ENCODE results near the gene CPSF4.

Gene CPSF4

GRCh38 chr7:99438573-99439480, at the start of gene CPSF4, which contains the start of gene PTCD1:
Gene CPSF4 (plus strand): TSS chr7:99438943. CDS start chr7:99439083, 140 bp downstream.
Gene PTCD1 (minus strand): TSS chr7:99438798. CDS start chr7:99435242, 3,556 bp downstream.
- DNase-seq (ENCODE audit: low read depth in 1 of 2, low spot score in 1 of 2) = peak; percentile 84 to 90

- DNase-seq (ENCODE audit: low read depth in 1 of 2, low spot score in 1 of 2) = no peak
Observed at GRCh38 chr7:99389772-99390171, 49.0 kb upstream of the CPSF4 start.

GRCh38 chr7:99390941-99391602, 47.7 kb upstream of the CPSF4 start:
- no peak for DNase-seq (ENCODE audit: low read depth in 1 of 2, low spot score in 1 of 2)

GRCh38 chr7:99392046-99392445, 46.7 kb upstream of the CPSF4 start:
- DNase-seq (ENCODE audit: low read depth in 1 of 2, low spot score in 1 of 2) = no peak

GRCh38 chr7:99392659-99393354, 45.9 kb upstream of the CPSF4 start:
- peak; percentile 57 to 60 for DNase-seq (ENCODE audit: low read depth in 1 of 2, low spot score in 1 of 2)

- DNase-seq (ENCODE audit: low read depth in 1 of 2, low spot score in 1 of 2) = no peak
Observed at GRCh38 chr7:99393355-99394187, 45.2 kb upstream of the CPSF4 start.

GRCh38 chr7:99394188-99394502, 44.6 kb upstream of the CPSF4 start:
- DNase-seq (ENCODE audit: low read depth in 1 of 2, low spot score in 1 of 2) = no peak

GRCh38 chr7:99395616-99396327, 43.0 kb upstream of the CPSF4 start:
- no peak for DNase-seq (ENCODE audit: low read depth in 1 of 2, low spot score in 1 of 2)

GRCh38 chr7:99396418-99397296, 42.1 kb upstream of the CPSF4 start:
- DNase-seq (ENCODE audit: low read depth in 1 of 2, low spot score in 1 of 2) = no peak

GRCh38 chr7:99397297-99397983, 41.3 kb upstream of the CPSF4 start:
- no peak for DNase-seq (ENCODE audit: low read depth in 1 of 2, low spot score in 1 of 2)

GRCh38 chr7:99398891-99399445, 39.8 kb upstream of the CPSF4 start:
- no peak for DNase-seq (ENCODE audit: low read depth in 1 of 2, low spot score in 1 of 2)

- DNase-seq (ENCODE audit: low read depth in 1 of 2, low spot score in 1 of 2) = no peak
Observed at GRCh38 chr7:99399597-99399996, 39.1 kb upstream of the CPSF4 start.

- no peak for DNase-seq (ENCODE audit: low read depth in 1 of 2, low spot score in 1 of 2)
Observed at GRCh38 chr7:99402854-99403253, 35.9 kb upstream of the CPSF4 start.

GRCh38 chr7:99403764-99404163, 35.0 kb upstream of the CPSF4 start:
- no peak for DNase-seq (ENCODE audit: low read depth in 1 of 2, low spot score in 1 of 2)

GRCh38 chr7:99404235-99404976, 34.3 kb upstream of the CPSF4 start:
- no peak for DNase-seq (ENCODE audit: low read depth in 1 of 2, low spot score in 1 of 2)

- DNase-seq (ENCODE audit: low read depth in 1 of 2, low spot score in 1 of 2) = no peak
Observed at GRCh38 chr7:99404977-99405320, 33.8 kb upstream of the CPSF4 start.

GRCh38 chr7:99406557-99406956, 32.2 kb upstream of the CPSF4 start:
- DNase-seq (ENCODE audit: low read depth in 1 of 2, low spot score in 1 of 2) = no peak

GRCh38 chr7:99407872-99408378, 30.8 kb upstream of the CPSF4 start:
- peak in 1 of 2 donors; percentile 21 for DNase-seq (ENCODE audit: low read depth in 1 of 2, low spot score in 1 of 2)

Measured in activated CD4-positive, alpha-beta T cell treated with anti-CD3 and anti-CD28 coated beads, Interleukin-2, amount 50 U/mL, for 24 hours (primary cell).